K562 (cell line): ENCODE data around the gene BST1. TPM values are rescaled to one million over a fixed set of nuclear protein-coding genes. Genes with fewer than 3 reads are reported as not detected.
"Not testable (repeated sequence)": the region's sequence is repeated elsewhere in the genome, so short reads cannot be mapped to it uniquely, and the experiment has no call there.

ENCODE experiments used
- ATAC-seq: fragments of 200-7000 bp; cut with Tn5 transposase; 3 replicates; pipeline ENCODE4 v1.9.1; 2020; ENCODE audit warnings: moderate library complexity
- BruUV-seq: library from RNA; stranded (reverse); fragments of 400-500 nt; replicated peaks from 2 replicates; lab custom pipeline; 2021; lab: Mats Ljungman, UMichigan
- CTCF ChIA-PET: fragments of 300-600 bp; formaldehyde crosslinking; extraction: SDS; loops from one replicate; lab custom pipeline; 2021; ENCODE audit warnings: low intra/inter-chr PET ratio; lab: Yijun Ruan, JAX
- POLR2A ChIA-PET: fragments of 300-600, 350-650 bp; sonication (Branson Sonifier 250); formaldehyde crosslinking; extraction: SDS; loops from one replicate; lab custom pipeline; 2021; ENCODE audit warnings: antibody characterized with exemption, inconsistent platforms; lab: Yijun Ruan, JAX
- DNase-seq, 4 experiments: peaks; one replicate each; pipeline versions ENCODE4 v3.0.0 to v3.0.0-alpha.2; 2011 to 2018; ENCODE audit warnings: low spot score in 3 of 4, mixed read lengths in 3 of 4; ENCODE audit errors: extremely low read depth in 1 of 4
- FAIRE-seq: peaks from 2 replicates; lab custom pipeline; 2011; peaks lifted over from hg19 to GRCh38; lab: Jason Lieb, UNC
- H2AFZ ChIP-seq: 2 replicates; pipeline ENCODE4 v1.6.0; 2011; ENCODE audit warnings: low read depth, low read length, control low read depth, inconsistent platforms
- H3K27ac ChIP-seq: fragments of 200-600 bp; 3 replicates; pipeline ENCODE4 v1.8.0; 2011; ENCODE audit warnings: low read depth, mild to moderate bottlenecking, control low read depth, inconsistent platforms, low read length, moderate library complexity, mixed read lengths; ENCODE audit errors: extremely low read depth
- H3K27me3 ChIP-seq, 2 experiments: fragments of 300-600 bp in 1 of 2; 2 replicates in 1 of 2; 3 replicates in 1 of 2; pipeline versions ENCODE4 v1.6.0 to v1.8.0; 2011; ENCODE audit warnings: inconsistent platforms in 2 of 2, low read length in 2 of 2, mild to moderate bottlenecking in 1 of 2, mixed read lengths in 1 of 2, moderate library complexity in 1 of 2; ENCODE audit not compliant: control insufficient read depth in 2 of 2, insufficient read depth in 2 of 2
- H3K36me3 ChIP-seq: fragments of 300-600 bp; 3 replicates; pipeline ENCODE4 v1.8.0; 2011; ENCODE audit warnings: mild to moderate bottlenecking, low read length, inconsistent platforms; ENCODE audit not compliant: control insufficient read depth, insufficient read depth
- H3K4me1 ChIP-seq, 2 experiments: fragments of 200-600 bp in 1 of 2; replicated peaks in 1 of 2; 2 replicates in 1 of 2; 3 replicates in 1 of 2; pipeline versions ENCODE4 v1.5.1 to v1.8.0; 2011; ENCODE audit warnings: inconsistent platforms in 2 of 2, low read length in 2 of 2, mild to moderate bottlenecking in 1 of 2, mixed read lengths in 1 of 2, moderate library complexity in 1 of 2; ENCODE audit not compliant: control insufficient read depth in 2 of 2, insufficient read depth in 2 of 2
- H3K4me2 ChIP-seq: 2 replicates; pipeline ENCODE4 v1.6.1; 2011; ENCODE audit warnings: low read length, control low read depth, inconsistent platforms, mixed read lengths; ENCODE audit not compliant: insufficient read depth
- H3K4me3 ChIP-seq: fragments of 200-600 bp; sonication (generic), shearing (Covaris generic); 2 replicates; pipeline ENCODE4 v1.5.1; 2016; ENCODE audit warnings: control low read depth, inconsistent platforms
- H3K79me2 ChIP-seq: fragments of 200-600 bp; 3 replicates; pipeline ENCODE4 v1.8.0; 2011; ENCODE audit warnings: low read length, inconsistent platforms; ENCODE audit not compliant: control insufficient read depth, insufficient read depth
- H3K9ac ChIP-seq, 2 experiments: 2 replicates each; pipeline versions ENCODE4 v1.6.0 to v1.6.1; 2011; ENCODE audit warnings: low read depth in 2 of 2, low read length in 2 of 2, control low read depth in 1 of 2, inconsistent platforms in 1 of 2, mild to moderate bottlenecking in 1 of 2, mixed read lengths in 1 of 2; ENCODE audit not compliant: insufficient read depth in 1 of 2
- H3K9me1 ChIP-seq: one replicate; pipeline ENCODE4 v1.6.0; 2011; ENCODE audit warnings: inconsistent platforms, mild to moderate bottlenecking, low read length, moderate library complexity; ENCODE audit not compliant: control insufficient read depth, insufficient read depth
- H3K9me3 ChIP-seq: replicated peaks from 2 replicates; pipeline ENCODE4 v1.5.1; 2011; ENCODE audit warnings: low read depth, low read length, inconsistent platforms; ENCODE audit not compliant: control insufficient read depth, insufficient read depth
- H4K20me1 ChIP-seq: replicated peaks from 2 replicates; pipeline ENCODE4 v1.6.1; 2011; ENCODE audit warnings: low read length, inconsistent platforms, mixed read lengths; ENCODE audit not compliant: control insufficient read depth, insufficient read depth
- ARHGAP35 ChIP-seq: fragments of 450-650 bp; IDR thresholded peaks from 2 replicates; pipeline ENCODE4 v1.6.1; 2018; ENCODE audit not compliant: partially characterized antibody
- ASH1L ChIP-seq: fragments of 450-650 bp; IDR thresholded peaks from 2 replicates; pipeline ENCODE4 v1.6.1; 2018; ENCODE audit warnings: borderline replicate concordance, mild to moderate bottlenecking, low read depth; ENCODE audit not compliant: partially characterized antibody
- CHD1 ChIP-seq: fragments of 200-600 bp; sonication (generic); IDR thresholded peaks from one replicate; pipeline ENCODE4 v1.6.1; 2012; ENCODE audit warnings: mild to moderate bottlenecking, moderate library complexity, low read length, inconsistent platforms
- FOXK2 ChIP-seq, 2 experiments: fragments of 450-650 bp; IDR thresholded peaks in 1 of 2; conservative IDR thresholded peaks in 1 of 2; 2 replicates each; pipeline ENCODE4 v1.6.1; 2016; ENCODE audit warnings: low read depth in 2 of 2, mild to moderate bottlenecking in 1 of 2
- GTF2A2 ChIP-seq: IDR thresholded peaks from 2 replicates; pipeline ENCODE4 v1.6.1; 2016; ENCODE audit warnings: mild to moderate bottlenecking, missing genetic modification characterization, missing compliant biosample characterization
- KHSRP ChIP-seq: fragments of 450-650 bp; IDR thresholded peaks from 2 replicates; pipeline ENCODE4 v1.6.1; 2017
- MNT ChIP-seq, 2 experiments: fragments of 450-650 bp; conservative IDR thresholded peaks; 2 replicates each; pipeline ENCODE4 v1.6.1; 2017; ENCODE audit warnings: mild to moderate bottlenecking in 2 of 2, moderate library complexity in 2 of 2
- MTA1 ChIP-seq: fragments of 450-650 bp; IDR thresholded peaks from 2 replicates; pipeline ENCODE4 v1.6.1; 2017; ENCODE audit warnings: borderline replicate concordance
- POLR3A ChIP-seq: IDR thresholded peaks from 2 replicates; pipeline ENCODE4 v1.6.1; 2011; ENCODE audit warnings: borderline replicate concordance, mild to moderate bottlenecking, moderate library complexity; ENCODE audit not compliant: insufficient read length, insufficient read depth; ENCODE audit errors: extremely low read depth
- SAFB2 ChIP-seq: fragments of 200-400 bp; formaldehyde crosslinking; IDR thresholded peaks from 2 replicates; pipeline ENCODE4 v1.6.1; 2018; ENCODE audit warnings: borderline replicate concordance, low read length, low read depth, moderate library complexity; ENCODE audit not compliant: severe bottlenecking
- SOX6 ChIP-seq: fragments of 450-650 bp; IDR thresholded peaks from 2 replicates; pipeline ENCODE4 v1.6.1; 2014; ENCODE audit warnings: mild to moderate bottlenecking
- XRCC3 ChIP-seq: fragments of 450-650 bp; IDR thresholded peaks from 2 replicates; pipeline ENCODE4 v1.6.1; 2017; ENCODE audit warnings: mild to moderate bottlenecking, moderate library complexity
- ZNF239 ChIP-seq: fragments of 250-450 bp; sonication (Bioruptor Pico); IDR thresholded peaks from 2 replicates; pipeline ENCODE4 v1.4.0; 2020; ENCODE audit warnings: mild to moderate bottlenecking
- WGBS: fragments of 100-300 bp; shearing (Covaris generic); methylation state at CpG from one replicate; pipeline ENCODE4 v1.1.6; 2016; ENCODE audit warnings: low coverage, mixed read lengths; ENCODE audit not compliant: insufficient coverage; ENCODE audit errors: missing lambda C conversion rate; 5-methylcytosine and 5-hydroxymethylcytosine counted together
- in situ Hi-C: fragments of 300-500 bp; cut with MboI; formaldehyde crosslinking; loops from 4 replicates; pipeline ENCODE4 v1.15.0; 2018; ENCODE audit warnings: inconsistent platforms, mixed read lengths
- intact Hi-C: fragments of 100-400 bp; cut with micrococcal nuclease; formaldehyde crosslinking; loops from 2 replicates; pipeline ENCODE4 v1.14.2; 2022
- polyA plus RNA-seq, 8 experiments: library from polyadenylated mRNA; depleted of rRNA in 4 of 8; stranded (reverse) in 5 of 8; unstranded in 3 of 8; fragments of >200 nt; fragmentation: Nextera tagmentation in 2 of 8; fragmentation: Illumina TruSeq in 1 of 8; extraction: Ambion mirVana in 2 of 8; extraction: Trizol in 1 of 8; gene quantifications; 2 replicates each; pipeline versions ENCODE4 v1.2.1 to v1.2.3, GENCODE V29; 2011 to 2014; ENCODE audit warnings: inconsistent platforms in 1 of 8, missing spikeins in 1 of 8
- total RNA-seq, 7 experiments: library from RNA; depleted of rRNA in 6 of 7; stranded (reverse); fragments of >200 nt in 6 of 7; fragmentation: Illumina TruSeq in 2 of 7; extraction: Trizol in 2 of 7; gene quantifications; 2 replicates each; pipeline versions ENCODE4 v1.2.1 to v1.2.3, GENCODE V29; 2011 to 2021; ENCODE audit warnings: low replicate concordance in 1 of 7
- TF ChIP-seq, protein P1 (sequence below): fragments of 200-400 bp; formaldehyde crosslinking; IDR thresholded peaks from 2 replicates; pipeline ENCODE4 v1.6.1; 2017; ENCODE audit warnings: mild to moderate bottlenecking, low read depth, low read length, moderate library complexity

Gene BST1
- total and polyA plus RNA-seq, 9 of the 15 experiments (the other 6 are each of a cell fraction or from before 2014, with no cell fraction given) = 0.04 to 0.38 (median 0.07) TPM; not detected in 6

DNA sequence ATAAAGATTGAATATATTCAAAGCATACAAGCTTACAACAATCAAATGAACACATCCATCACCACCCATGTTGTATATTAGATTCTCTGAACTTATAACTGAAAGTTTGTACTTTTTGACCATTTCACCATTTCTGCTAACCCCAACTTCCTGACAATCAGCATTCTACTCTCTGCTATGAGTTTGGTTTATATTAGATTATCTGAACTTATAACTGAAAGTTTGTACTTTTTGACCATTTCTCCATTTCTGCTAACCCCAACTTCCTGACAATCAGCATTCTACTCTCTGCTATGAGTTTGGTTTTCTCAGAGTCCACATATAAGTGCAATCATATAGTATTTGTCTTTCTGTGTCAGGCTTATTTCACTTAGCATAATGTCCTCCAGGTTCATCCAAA, 59.6 kb downstream of the BST1 start:
- BruUV-seq, H3K4me2 ChIP-seq, H3K9me1 ChIP-seq, H3K4me1 ChIP-seq, H3K79me2 ChIP-seq, POLR2A ChIA-PET, CTCF ChIA-PET, H3K27ac ChIP-seq, H4K20me1 ChIP-seq, H3K27me3 ChIP-seq, H3K9ac ChIP-seq, H3K4me3 ChIP-seq, H3K9me3 ChIP-seq, intact Hi-C loops, H3K36me3 ChIP-seq, ATAC-seq, DNase-seq, in situ Hi-C loops, H2AFZ ChIP-seq: not testable (repeated sequence)
- FAIRE-seq = peak; percentile 44

DNA sequence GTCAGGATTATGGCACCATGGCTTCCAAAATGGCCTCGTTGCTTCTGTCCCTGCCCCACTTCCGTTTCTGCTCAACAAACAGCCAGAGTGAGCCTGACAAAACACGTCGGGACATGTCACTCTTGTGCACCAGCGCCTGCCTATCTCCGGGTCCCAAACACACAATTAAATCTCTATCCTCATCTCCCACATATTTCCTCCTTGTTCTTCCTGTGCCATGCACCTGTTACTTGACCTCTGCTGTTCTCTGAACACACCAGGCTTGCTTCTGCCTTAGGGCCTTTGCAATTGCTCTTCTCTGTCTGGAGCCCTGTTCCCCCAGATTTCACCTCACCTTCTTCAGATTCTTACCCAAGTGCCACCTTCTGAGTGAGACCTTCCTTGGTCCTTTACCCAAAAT, 62.5 kb downstream of the BST1 start:
- intact Hi-C loops (no loop called here), in situ Hi-C loops (no loop called here)
- ChIA-PET CTCF (no interaction called here), POLR2A (interaction anchor here (0.6 kb wide), 1 partner anchor 487 kb away, joined by 3 read pairs; no protein-coding TSS in a partner anchor)
- no TSS peak for BruUV-seq
- Histone ChIP-seq H3K79me2 (no peaks in the 10 kb centered on the region), H3K9ac (no peak overlapping the region), H3K36me3 (no peaks in the 10 kb centered on the region), H3K4me3 (no peak overlapping the region), H2AFZ (no peak overlapping the region), H3K27ac (no peak overlapping the region), H4K20me1 (no peaks in the 10 kb centered on the region), H3K4me2 (no peak overlapping the region), H3K9me1 (no peaks in the 10 kb centered on the region), H3K27me3 (peaks cover 11 to 18% of the 10 kb centered on the region in 2 experiments), H3K4me1 (no peaks in the 10 kb centered on the region), H3K9me3 (no peaks in the 10 kb centered on the region)
- DNase-seq = no peak
- no peak for FAIRE-seq
- 0% methylated on average over 6 of the region's 6 CpGs for WGBS
- ATAC-seq = no peak
- no peak for TF ChIP-seq XRCC3
- TF ChIP-seq ARHGAP35 = no peak
- TF ChIP-seq MNT (conservative IDR thresholded peaks at IDR 0.05) = no peak
- TF ChIP-seq KHSRP = no peak
- TF ChIP-seq MTA1 = no peak
- no peak for TF ChIP-seq POLR3A
- no peak for TF ChIP-seq SAFB2
- TF ChIP-seq, protein P1, sequence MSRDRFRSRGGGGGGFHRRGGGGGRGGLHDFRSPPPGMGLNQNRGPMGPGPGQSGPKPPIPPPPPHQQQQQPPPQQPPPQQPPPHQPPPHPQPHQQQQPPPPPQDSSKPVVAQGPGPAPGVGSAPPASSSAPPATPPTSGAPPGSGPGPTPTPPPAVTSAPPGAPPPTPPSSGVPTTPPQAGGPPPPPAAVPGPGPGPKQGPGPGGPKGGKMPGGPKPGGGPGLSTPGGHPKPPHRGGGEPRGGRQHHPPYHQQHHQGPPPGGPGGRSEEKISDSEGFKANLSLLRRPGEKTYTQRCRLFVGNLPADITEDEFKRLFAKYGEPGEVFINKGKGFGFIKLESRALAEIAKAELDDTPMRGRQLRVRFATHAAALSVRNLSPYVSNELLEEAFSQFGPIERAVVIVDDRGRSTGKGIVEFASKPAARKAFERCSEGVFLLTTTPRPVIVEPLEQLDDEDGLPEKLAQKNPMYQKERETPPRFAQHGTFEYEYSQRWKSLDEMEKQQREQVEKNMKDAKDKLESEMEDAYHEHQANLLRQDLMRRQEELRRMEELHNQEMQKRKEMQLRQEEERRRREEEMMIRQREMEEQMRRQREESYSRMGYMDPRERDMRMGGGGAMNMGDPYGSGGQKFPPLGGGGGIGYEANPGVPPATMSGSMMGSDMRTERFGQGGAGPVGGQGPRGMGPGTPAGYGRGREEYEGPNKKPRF = no peak
- TF ChIP-seq GTF2A2 = no peak
- TF ChIP-seq CHD1 = no peak
- no peak for TF ChIP-seq SOX6
- TF ChIP-seq ZNF239 = no peak
- no peak for TF ChIP-seq FOXK2 (conservative IDR thresholded peaks at IDR 0.05 in 1 of 2, IDR thresholded peaks at IDR 0.05 in 1 of 2; ENCODE audit: low read depth in 2 of 2)
- TF ChIP-seq ASH1L = no peak
